HG02885 (cell line): Measurements from ENCODE around the gene TXK.

Experiments
- ATAC-seq: cut with Tn5 transposase; IDR thresholded peaks from one replicate; pipeline ENCODE4 v1.9.1; 2021; ENCODE audit warnings: mild to moderate bottlenecking; ENCODE audit not compliant: unreplicated experiment, poor library complexity

TXK gene

DNA sequence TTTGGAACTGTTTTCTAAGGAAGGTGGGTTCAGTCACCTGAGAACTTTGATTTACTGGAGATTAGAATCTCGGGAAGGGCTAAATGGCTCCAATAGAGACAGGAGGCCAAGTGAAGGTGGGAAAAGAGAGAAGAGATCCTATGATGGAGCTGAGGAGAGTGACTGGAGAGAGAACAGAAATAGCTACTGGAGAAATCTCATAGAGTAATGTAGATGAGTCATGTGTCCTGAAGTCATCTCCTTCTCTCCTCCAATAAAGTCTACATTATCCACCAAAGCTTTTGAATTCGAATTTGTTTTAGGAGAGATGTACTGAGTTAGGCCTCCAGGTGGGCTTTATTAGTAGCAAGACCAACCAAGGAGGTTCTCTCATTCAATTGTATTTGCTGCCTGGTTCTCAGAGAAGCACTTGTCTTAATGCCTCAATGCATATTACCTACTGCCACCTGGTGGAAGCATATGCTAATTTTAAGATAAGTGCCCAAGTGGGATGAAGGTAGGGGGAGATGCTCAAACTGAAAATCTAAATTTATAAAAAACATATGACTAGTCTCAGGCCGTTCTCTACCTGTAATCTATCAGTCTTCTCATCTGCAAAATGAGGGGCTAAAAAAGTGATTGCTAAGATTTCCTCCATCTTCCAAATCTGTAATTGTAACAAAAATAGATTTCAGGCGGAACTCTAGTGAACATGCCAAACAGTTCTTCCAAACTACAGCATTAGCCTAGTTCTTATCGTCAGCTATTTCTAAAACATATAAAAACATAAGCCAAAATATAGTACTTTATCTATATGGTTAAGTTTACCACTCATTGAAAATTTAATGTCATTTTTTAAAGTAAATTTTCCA lies 24.4 kb downstream of the TXK start:
- ATAC-seq, result peak; percentile 92

GRCh38 chr4:48108309-48109073 lies 25.6 kb downstream of the TXK start:
- no peak for ATAC-seq

DNA sequence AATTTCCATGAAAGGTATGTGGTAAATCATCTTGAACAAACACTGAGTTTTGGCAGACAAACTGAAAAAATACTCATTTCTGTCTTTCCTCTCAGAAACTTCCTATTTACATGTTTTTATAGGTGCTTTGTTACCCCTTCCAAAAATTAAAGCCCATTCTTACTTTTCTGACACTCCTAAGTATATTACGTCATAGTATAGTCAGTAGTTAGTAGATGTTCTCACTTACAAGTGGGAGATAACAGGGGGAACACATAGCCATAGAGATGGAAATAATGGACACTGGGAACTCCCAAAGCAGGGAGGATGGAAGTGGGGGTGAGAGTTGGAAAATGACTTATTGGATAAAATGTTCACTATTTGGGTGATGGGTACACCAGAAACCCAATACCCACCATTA lies 28.8 kb downstream of the TXK start:
- no peak for ATAC-seq

DNA sequence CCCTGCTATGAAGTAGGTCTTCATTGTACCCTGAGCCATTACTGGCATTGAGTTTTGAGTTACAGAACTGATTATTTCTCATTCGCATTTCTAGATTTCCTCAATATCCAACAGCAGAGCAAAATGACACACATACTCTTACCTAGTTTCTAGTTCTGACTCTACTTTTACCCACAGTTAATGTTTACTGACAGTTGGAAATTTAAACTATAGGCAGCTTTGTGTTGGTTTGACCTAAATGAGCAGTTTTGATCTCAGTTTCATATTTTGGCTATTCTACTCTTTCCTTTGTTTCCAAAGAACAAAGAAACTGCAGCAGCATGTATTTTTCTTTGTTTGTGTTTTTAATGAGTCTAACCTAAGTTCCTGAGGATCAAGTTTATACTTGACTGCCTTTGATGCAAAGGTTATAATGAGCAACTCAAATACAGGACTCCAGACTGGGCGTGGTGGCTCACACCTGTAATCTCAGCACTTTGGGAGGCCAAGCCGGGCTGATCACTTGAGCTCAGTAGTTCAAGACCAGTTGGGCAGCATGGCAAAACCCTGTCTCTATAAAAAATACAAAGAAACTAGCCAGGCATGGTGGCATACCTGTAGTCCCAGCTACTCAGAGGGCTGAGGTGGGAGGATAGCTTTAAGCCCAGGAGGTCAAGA lies 30.4 kb downstream of the TXK start:
- no peak for ATAC-seq

DNA sequence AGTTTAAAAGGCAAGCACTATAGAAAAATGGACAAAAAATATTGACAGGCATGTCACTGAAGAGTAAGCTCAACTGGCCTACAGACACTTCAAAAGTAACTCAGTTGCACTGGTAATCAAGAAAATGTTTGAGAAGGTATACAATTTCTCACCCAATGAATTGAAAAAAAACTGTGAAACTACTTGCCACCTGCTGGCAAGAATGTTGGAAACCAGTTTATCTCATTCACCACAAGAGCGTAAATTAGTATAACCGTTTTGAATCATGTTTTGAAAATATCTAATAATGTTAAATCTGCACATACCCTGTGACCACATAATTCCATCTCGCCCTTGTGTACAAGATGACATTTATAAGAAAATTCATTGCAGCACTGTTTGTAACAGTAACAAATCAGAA lies 31.7 kb downstream of the TXK start:
- ATAC-seq, result no peak

GRCh38 chr4:48100256-48100655 lies 33.8 kb downstream of the TXK start:
- ATAC-seq, result no peak

DNA sequence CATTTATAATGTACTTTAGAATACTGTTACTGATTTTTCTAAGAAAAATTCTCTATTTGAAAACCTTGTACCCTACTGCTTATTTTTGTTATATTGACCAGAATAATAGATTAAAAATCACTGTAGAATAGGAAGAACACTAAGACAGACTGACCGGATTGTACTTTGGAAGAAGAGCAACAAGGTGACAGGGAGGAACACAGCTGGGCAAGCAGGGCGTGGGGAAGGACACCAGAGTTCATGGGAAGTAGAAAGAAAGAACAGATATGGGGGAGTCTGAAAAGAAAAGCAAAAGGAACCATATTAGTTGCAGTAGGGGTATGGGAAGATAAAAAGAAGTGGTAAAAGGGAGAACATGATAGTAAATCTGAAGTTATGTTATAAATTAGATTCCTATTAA lies 38.6 kb downstream of the TXK start:
- no peak for ATAC-seq

- ATAC-seq, result no peak
These were observed 40.0 kb downstream of the TXK start for GRCh38 chr4:48093991-48094416.

- no peak for ATAC-seq
These were observed 43.4 kb downstream of the TXK start for GRCh38 chr4:48090621-48091020.

- no peak for ATAC-seq
These were observed 48.0 kb downstream of the TXK start for GRCh38 chr4:48085821-48086589.

- no peak for ATAC-seq
These were observed 51.1 kb downstream of the TXK start for GRCh38 chr4:48082956-48083355.

- no peak for ATAC-seq
These were observed 52.9 kb downstream of the TXK start for GRCh38 chr4:48081196-48081595.

DNA sequence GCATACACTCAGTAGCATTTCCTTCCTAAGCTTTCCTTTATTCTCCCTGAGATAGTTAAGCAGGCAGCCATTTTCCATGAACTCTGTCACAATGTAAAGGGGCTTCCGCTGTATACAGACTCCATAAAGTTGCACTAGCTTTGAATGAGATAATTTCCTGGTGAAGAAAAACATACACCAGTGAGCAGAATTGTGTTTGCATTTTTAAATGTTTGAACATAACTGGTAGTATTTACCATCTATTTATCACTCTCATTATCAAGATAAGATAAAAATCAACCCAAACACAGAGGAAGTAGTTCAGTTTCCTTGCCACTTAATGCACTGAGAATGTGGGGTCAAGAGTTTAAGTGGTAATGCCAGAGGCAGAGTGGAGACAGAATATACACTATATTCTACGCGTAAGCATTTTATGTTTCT lies 54.1 kb downstream of the TXK start:
- no peak for ATAC-seq

DNA sequence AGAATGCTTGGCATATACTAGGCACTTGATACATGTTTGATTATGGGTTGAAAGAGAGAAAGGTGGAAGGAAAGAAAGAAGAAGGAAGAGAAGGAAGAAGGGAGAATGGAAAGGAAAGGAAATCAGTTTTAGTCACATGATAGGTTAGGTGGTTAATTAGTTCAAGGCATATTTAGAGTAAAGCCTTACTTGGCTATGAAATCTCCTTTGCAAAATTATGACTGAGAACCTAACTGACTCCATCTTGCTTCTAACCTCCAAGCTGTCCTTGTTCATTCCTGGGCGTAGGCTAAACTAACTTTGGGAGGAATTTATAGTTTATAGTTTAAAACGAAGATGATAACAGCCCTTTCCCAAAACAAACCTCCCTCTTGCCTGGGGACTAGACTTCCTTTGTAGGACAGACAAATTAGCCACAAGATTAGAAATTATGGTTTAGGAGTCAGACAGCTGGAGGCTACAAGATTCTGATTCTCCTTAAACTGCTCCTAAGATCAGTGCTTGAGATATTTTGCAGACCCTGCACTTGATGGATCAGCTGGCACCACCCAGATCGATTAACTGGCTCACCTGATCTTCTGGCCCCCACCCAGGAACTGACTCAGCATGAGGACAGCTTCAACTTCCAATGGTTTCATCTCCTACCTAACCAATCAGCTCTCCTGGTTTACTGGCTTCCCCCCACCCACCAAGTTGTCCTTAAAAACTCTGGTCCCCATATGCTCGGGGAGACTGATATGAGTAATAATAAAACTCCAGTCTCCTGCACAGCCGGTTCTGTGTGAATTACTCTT lies 55.0 kb downstream of the TXK start:
- no peak for ATAC-seq

GRCh38 chr4:48078425-48078824 lies 55.6 kb downstream of the TXK start:
- no peak for ATAC-seq

- no peak for ATAC-seq
These were observed 59.4 kb downstream of the TXK start for GRCh38 chr4:48074657-48075056.

- ATAC-seq, result no peak
These were observed 60.4 kb downstream of the TXK start for GRCh38 chr4:48073567-48074103.

- no peak for ATAC-seq
These were observed 62.9 kb downstream of the TXK start for GRCh38 chr4:48071191-48071590.

GRCh38 chr4:48069026-48069425 lies 65.0 kb downstream of the TXK start:
- no peak for ATAC-seq
